NCI-H524 treated with DMSO at 0.1 percent for 48 hours (cell line): ENCODE results near the gene DDX24.

Experiments
- DNase-seq: peaks from one replicate; lab custom pipeline; 2025; lab: John Stamatoyannopoulos, UW

Gene DDX24, protein sequence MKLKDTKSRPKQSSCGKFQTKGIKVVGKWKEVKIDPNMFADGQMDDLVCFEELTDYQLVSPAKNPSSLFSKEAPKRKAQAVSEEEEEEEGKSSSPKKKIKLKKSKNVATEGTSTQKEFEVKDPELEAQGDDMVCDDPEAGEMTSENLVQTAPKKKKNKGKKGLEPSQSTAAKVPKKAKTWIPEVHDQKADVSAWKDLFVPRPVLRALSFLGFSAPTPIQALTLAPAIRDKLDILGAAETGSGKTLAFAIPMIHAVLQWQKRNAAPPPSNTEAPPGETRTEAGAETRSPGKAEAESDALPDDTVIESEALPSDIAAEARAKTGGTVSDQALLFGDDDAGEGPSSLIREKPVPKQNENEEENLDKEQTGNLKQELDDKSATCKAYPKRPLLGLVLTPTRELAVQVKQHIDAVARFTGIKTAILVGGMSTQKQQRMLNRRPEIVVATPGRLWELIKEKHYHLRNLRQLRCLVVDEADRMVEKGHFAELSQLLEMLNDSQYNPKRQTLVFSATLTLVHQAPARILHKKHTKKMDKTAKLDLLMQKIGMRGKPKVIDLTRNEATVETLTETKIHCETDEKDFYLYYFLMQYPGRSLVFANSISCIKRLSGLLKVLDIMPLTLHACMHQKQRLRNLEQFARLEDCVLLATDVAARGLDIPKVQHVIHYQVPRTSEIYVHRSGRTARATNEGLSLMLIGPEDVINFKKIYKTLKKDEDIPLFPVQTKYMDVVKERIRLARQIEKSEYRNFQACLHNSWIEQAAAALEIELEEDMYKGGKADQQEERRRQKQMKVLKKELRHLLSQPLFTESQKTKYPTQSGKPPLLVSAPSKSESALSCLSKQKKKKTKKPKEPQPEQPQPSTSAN

DNA sequence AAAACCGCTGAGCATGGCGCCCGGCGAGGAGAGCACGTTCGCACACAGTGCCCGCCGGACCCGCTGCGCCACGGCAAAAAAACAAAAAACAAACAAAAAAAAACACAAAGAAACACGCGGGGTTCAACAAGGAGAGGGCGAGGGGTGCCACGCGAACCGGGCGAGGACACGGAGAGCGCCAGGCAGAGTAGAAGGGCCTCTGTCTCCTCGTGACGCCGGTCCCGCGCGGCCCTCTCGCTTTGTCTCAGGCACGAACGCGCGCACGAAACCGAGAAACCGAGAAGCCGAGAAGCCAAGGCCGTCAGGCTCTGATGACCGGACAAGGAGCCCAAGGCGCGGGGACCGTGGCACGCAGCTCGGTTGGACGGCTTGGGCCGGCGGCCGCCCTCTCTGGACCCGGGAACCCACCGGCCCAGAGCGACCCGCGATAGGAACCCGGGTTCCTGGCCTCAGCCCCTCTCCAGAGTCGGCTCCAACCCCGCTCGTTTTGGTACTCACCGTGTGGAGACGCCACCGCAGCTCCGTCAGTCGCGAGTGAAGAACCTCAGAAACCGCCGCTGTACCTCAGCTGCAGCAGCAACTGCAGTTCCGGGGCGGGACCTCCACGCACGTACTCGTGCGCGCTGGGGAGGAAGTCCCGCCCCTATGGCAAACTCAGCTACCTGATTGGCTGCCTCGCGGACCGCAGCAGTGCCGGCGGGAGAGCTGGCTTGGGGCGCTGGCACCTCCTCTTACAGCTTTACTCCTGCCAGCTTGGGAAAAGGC is at the start of gene DDX24, which contains the start of gene IFI27L1:
Gene DDX24 (minus strand): TSS at position 582 of the 765 bp plus-strand sequence. CDS start 1,460 bp downstream, outside the sequence.
Gene IFI27L1 (plus strand): TSS at position 690 of the 765 bp plus-strand sequence. CDS start 15,628 bp downstream, outside the sequence.
- DNase-seq: peak; percentile 83

DNA sequence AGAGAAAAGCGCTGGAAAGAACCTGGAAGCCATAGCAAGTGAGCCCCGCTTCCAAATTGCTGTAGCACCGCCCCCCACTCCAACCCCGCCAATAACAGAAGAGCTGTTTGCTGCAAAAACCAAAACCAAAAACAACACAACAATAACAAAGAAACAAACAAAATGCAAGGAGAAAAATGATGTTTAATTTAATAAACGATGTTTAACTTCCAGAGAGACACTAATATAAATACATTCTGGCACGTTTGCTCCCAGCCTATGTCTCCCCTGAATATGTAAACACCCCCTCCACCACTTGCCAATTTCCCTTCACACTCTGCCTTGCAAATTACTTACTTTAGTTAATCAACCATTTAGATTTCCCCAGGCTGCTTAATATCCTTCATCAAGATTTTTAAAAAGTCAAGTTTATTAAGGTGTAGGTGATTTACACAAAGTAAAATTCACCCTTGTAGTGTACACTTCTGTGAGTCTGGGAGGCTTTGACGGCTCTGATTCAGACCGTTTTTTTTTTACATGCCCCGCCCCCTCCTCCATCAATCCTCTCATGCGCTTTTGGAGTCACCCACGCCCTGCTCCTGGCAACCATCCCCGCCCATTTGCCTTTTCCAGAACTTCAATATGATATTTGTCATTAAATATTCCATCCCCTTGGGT is 48.9 kb upstream of the DDX24 start:
- peak; percentile 49 for DNase-seq

DNA sequence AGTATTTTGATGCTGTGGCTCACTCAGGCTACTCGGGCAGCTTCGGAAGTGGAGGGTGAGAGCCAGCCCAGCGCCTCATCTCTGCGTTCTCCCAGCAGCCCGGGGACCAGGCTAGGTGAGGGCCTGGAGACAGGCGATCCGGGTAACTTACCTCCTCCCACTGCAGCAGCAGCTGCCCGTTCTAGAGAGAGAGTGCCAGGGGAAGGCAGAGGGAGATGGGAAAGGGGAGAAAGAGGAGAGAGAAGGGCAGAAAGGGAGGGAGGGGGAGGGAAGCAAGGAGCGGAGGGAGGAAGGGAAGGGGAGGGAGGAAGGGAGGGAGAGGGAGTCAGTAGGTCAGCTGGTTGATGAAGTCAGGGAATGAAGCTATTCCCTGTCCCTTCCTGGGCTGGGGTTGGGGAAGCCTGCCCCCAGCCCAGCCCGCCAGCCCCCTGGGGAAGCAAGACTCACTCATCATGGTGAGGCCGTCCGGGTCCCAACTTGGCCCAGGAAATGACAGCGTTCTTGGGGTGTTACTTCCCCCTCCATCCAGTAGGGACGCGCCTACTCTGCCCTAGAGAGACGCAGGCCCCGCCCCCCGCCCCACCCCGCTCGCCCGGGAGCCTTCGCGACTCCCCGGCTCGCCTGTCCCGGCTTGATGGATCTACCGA is 48.2 kb upstream of the DDX24 start, which contains the start of gene IFI27L2:
Gene IFI27L2 (minus strand): TSS at position 494 of the 647 bp plus-strand sequence. CDS start 40 bp downstream, at position 454.
- DNase-seq: peak; percentile 69

DNA sequence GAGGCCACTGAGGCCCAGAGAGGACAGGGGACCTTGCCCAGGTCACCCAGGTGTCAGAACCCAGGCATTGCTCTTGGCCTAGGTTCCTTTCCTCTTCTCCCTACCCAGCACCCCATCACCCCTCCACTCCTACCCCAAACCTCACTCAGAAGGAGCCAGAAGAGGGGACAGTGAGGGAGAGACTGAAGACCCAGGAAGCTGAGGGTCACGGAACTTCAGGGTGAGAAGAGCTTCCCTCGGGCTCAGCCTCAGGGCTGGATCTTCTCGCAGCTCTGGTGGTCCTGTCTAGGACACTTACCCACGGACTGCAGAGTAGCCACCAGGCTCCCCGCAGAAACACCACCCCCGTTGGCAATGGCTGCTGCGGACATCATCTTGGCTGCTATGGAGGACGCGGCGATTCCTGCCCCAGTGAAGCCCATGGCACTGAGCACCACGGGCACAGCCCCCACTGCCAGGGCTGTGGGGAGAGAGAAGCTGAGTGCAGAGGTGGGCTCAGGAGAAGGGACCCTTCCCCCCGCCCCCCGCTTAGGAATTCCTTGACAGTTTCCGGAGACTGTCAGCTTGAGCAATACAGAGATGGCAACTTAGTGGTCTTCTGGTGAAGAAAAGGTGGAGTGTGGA is 47.3 kb upstream of the DDX24 start:
- no peak for DNase-seq

DNA sequence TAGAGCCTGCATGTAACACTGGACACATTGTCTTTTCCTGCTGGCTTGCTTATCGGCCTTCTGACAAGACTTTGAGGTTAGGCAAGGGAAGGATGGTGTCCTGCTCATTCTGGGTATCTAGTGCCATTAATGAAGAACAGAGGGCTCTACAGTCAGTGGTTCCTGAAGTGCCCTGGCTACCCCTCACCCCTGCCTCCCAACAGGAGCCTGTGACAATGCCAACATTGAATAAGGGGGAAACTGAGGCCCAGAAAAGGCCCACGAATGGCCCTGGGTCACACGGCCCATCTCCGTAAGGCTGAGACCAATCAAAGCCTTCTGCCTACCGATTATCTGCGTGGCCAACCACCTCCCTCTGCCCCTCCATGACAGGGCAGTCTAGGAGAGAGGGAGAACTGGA is 46.3 kb upstream of the DDX24 start:
- DNase-seq: no peak

DNA sequence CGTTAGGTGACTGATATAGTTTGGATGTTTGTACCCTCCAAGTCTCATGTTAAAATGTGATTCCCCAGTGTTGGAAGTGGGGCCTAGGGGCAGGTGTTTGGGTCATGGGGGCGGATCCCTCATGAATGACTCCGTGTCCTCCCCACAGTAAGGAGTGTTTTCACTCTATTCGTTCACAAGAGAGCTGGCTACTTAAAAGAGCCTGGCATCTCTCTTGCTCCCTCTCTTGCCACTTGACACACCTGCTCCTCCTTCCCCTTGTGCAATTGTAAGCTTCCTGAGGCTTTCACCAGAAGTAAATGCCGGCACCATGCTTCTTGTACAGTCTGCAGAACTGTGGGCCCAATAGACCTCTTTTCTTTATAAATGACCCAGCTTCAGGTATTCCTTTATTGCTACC is 45.8 kb upstream of the DDX24 start:
- DNase-seq: no peak

DNA sequence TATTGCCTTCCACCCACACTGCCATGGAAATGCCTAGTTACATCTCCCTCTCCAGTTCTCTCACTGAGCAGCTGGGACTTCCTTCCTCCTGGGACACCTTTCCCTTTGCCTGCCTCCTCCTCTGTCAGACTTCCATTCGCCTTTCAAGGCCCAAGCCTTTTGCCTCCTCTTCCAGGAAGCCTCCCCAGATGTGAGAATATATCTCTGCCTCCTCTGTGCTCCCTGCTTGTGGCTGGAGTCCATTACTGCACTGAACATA is 45.3 kb upstream of the DDX24 start:
- DNase-seq: no peak

DNA sequence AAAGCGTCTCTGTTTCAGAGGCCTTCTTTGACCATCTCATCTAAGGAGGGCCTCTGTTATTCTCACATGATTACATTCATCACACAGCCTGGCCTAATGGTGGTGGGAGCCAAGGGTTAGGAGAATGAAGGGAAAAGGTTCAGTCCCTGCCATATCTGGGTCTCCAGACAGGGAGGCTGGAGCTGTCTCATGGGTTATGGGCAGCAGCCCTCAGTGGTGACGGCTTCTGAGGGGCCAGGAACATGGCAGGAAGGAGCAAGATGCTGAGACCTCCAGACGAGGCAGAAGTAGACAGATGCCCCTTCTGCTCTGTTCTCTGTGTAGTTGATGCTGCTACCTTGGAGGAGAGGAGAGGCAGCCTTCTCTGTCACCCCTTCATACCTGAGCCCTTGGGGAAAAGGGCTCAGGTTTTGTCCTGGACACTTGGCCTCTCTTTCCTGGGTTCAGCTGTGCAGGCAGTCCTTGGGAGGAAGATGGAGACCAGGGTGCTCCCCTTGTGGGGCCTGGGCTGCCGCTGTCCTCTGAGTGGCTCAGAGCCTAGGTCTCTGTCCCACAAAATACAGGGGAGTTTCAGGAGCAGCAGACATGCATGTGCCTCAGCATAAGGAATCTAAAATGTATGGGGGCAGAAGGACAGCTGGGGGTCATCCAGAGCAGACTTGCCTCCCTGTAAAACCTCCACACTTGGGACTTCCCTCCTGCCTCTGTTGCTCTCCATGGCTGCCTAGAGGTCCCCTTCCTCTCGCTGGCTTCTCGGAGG is 44.8 kb upstream of the DDX24 start:
- no peak for DNase-seq

DNA sequence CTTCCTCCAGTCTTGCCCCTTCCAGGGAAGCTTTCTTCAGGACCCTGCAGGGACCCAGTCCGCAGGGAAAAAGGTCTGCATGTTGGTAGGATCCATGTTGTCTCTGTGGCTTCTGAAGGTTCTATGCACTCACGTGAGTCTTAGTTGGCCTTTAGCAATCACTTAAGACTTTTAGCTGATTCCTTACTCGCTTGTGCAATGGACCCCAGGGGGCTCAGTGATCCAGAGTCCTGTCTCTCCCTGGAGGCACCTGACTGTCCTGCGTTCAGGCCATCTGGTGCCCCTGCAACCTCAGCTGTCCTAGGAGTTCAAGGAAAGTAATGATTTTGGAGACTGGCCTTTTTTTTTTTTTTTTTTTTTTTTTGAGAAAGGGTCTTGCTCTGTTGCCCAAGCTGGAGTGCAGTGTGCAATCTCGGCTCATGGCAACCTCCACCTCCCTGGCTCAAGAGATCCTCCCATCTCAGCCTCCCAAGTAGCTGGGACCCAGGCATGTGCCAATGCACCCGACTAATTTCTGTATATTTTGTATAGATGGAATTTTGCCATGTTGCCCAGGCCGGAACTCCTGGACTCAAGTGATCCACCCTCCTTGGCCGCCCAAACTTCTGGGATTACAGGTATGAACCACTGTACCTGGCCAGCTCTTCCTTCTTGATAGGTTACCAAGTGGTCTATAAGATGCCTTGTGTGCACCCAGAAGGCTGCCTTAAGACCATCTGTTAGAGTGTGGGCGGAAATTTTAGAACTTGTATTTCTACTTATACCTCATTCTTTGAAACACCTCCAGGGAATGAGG is 43.8 kb upstream of the DDX24 start:
- DNase-seq: no peak

DNA sequence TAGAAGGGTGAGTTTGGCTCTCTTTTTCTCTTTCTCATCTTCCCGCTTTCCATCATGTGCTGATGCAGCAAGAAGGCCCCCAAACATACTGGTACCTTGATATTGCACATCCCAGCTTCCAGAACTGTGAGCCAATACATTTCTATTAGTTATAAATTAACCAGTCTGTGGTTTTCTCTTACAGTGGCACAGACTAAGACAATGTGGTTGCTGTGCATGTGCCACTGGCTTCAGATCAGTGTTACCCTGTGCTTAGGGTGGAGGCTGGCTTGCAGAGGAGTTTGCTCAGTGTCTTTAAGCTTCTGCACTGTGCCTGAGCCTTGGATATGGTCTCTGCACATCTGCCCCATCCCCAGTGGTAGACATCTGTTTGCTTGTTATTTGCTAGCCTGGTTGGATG is 42.9 kb upstream of the DDX24 start:
- DNase-seq: no peak

DNA sequence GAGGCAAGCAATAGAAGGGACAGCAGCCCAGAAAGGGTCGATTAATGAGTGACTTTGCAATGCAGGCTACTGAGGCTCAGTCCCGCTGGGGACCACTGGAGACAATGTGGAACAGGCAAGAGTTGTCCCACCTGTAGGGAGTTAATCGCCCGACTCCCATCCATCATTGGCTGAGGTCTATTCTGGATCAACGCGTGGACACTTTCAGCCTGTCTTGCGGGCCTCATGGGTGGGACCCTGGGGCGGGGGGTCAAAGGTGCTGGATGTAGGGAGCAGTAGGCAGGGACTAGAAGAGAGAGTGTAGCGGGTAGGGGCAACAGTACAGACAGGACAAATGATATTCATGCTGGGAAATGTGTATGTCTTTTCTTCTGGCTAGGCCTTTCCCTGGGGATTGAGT is 42.3 kb upstream of the DDX24 start:
- DNase-seq: no peak

DNA sequence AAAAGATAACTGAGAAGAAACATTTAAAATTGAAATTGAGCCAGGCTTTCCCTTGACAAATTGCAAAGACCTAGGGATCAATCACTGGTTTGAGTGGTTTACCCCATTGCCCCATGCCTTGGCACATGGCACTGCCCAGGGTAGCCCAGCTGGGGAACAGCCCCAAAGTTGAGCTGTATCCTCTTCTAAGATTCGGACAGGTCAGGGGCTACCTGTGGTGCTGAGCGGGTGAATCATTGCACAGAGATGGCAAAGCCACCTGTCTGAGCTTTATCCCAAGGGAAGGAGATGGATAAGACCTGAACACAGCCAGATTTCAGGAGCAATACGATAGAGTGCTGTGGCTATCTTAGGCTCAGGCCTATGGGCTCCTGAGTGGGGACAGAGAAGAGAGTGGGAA is 41.4 kb upstream of the DDX24 start:
- no peak for DNase-seq

DNA sequence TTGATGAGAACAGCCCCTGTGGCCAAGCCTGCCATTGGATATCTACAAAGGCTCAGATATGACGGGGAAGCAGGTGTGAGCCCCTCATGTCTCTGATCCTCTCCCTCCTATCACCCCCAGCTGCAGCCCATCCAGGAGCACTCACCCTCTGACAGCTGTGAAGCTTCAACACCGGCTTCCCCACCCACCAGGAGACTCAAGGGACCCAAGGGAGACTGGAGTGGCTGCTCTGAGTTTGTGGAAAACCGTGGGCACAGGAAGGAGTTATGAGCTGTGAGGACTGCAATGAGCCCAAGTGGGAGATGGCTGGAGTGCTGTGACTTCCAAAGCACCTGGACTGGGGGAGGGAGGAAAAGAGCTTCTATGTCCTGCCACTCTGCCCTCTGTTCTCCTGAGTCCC is 40.5 kb upstream of the DDX24 start:
- DNase-seq: no peak

DNA sequence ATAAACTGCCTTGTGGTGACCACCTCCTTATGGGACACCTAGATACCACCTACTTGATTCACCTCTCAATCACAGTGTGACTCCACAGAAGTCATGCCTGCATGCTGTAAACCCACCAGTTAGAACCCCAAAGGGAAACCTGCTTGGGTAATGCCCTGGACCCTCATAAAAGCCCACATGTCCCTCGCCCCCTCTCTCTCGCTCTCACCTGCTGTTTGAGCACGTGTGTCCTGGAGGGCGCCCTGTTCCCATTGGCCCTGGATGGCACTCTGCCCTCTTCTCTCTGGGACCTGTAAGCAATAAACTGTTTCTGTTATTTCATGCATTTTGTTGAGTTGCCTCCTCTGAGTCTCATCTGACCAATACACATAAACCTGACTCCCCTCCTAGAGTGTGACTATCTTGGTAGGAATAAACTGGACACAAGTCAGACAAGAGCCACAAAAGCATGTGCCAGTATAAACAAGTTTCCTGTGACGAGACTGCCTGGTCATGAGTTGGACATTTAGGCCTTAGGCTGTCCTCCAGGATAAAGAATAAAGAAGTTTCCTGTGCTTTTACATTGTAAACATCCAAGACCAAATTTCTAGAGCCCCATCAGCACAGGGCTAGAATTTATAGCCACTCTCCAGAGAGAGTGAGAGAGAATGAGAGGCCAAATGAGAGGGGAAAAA is 39.8 kb upstream of the DDX24 start:
- DNase-seq: no peak

DNA sequence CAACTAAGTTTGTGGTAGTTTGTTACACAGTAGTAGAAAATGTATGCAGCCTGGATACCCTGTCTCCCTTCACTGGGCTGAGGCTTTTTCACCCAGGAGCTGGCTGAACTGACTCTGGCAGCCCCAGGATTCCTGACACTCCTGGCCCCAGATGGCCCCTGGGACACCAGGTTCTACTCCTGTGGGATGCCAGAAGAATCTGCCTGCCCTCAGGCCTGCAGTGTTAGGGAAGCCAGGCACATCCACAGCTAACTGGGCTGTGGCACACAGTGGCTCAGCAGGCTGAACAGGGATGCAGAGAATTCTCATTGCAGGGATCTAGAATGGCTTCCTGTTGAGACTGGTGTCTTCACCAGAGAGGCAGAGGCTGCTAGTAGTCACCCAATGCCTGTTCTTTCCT is 38.1 kb upstream of the DDX24 start:
- DNase-seq: no peak

DNA sequence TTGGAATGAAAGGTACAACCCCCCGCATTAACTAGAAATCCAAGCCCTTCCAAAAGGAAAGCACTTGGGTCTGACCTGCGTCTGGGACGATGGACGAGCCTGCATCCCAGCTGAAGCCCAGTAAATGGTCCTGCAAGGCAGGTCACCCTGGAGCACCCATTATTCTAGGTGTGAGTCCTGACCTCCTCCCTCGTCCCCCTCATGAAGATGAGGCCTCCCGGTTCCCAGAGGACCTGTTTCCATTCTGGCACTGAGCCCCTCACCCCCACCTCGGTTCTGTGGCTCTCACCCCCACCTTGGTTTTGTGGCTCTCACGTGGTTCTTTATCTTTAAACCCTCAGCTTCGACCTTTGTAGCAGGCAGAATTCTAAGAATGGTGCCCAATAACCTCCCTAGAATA is 36.9 kb upstream of the DDX24 start:
- no peak for DNase-seq

DNA sequence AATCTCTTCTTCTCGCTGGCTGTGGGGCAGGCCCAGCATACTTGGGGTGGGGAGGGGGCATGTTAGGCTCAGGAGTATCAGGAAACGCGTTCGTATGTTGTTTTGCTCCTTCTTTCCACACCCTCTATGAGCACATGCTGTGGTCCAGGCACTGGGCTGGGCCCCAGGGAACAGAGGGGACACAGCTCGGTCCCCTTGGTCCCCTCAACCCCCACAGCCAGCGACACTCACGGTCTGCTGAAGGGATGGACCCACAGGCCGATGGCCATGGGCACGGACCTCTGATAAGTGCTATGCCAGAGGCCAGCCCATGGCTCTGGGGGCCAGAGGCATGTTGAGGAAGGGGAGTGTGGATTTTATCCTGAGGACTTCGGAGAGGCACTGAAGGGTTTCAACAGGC is 35.7 kb upstream of the DDX24 start:
- DNase-seq: no peak

DNA sequence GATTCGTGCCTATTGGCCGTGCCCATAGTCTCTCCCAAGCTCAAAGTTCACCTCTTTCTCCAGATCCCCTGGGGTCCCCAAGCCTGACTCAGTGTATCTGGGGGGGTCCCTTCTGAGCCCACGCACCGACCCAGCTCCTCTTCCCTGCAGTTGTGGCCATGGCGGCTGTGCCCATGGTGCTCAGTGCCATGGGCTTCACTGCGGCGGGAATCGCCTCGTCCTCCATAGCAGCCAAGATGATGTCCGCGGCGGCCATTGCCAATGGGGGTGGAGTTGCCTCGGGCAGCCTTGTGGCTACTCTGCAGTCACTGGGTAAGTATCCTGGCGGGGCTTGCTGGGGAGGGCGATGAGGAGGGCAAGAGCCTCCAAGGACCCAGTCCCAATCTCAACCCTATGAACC is 34.6 kb upstream of the DDX24 start:
- DNase-seq: no peak
